HFF-Myc (cell line): ENCODE data around the gene SMURF2.

Experiments
- DNase-seq: peaks from one replicate; pipeline ENCODE4 v3.0.0-alpha.2; 2011; ENCODE audit warnings: low read depth; ENCODE audit errors: extremely low read depth
- H3K4me3 ChIP-seq: replicated peaks from 2 replicates; pipeline ENCODE4 v1.5.1; 2011; ENCODE audit warnings: low read depth, mild to moderate bottlenecking, control low read depth, low read length
- CTCF ChIP-seq: IDR thresholded peaks from 2 replicates; pipeline ENCODE4 v1.5.1; 2012; ENCODE audit warnings: mild to moderate bottlenecking, low read depth, low read length, control low read depth; ENCODE audit errors: missing control alignments

The SMURF2 gene

GRCh38 chr17:64638552-64639203 lies 23.4 kb downstream of the SMURF2 start:
- no peak overlapping the region for H3K4me3 ChIP-seq
- DNase-seq: no peak
- TF ChIP-seq CTCF: no peak

- peak; percentile 73 for DNase-seq
- no peak overlapping the region for H3K4me3 ChIP-seq
- TF ChIP-seq CTCF: no peak
Measured at GRCh38 chr17:64635647-64636305, 26.3 kb downstream of the SMURF2 start.

- no peak for TF ChIP-seq CTCF
- H3K4me3 ChIP-seq: no peak overlapping the region
- no peak for DNase-seq
Measured at GRCh38 chr17:64634218-64634617, 27.9 kb downstream of the SMURF2 start.

- no peak for DNase-seq
- no peak overlapping the region for H3K4me3 ChIP-seq
- no peak for TF ChIP-seq CTCF
Measured at GRCh38 chr17:64632606-64633005, 29.5 kb downstream of the SMURF2 start.

- no peak overlapping the region for H3K4me3 ChIP-seq
- DNase-seq: no peak
- no peak for TF ChIP-seq CTCF
Measured at GRCh38 chr17:64632194-64632593, 29.9 kb downstream of the SMURF2 start.

DNA sequence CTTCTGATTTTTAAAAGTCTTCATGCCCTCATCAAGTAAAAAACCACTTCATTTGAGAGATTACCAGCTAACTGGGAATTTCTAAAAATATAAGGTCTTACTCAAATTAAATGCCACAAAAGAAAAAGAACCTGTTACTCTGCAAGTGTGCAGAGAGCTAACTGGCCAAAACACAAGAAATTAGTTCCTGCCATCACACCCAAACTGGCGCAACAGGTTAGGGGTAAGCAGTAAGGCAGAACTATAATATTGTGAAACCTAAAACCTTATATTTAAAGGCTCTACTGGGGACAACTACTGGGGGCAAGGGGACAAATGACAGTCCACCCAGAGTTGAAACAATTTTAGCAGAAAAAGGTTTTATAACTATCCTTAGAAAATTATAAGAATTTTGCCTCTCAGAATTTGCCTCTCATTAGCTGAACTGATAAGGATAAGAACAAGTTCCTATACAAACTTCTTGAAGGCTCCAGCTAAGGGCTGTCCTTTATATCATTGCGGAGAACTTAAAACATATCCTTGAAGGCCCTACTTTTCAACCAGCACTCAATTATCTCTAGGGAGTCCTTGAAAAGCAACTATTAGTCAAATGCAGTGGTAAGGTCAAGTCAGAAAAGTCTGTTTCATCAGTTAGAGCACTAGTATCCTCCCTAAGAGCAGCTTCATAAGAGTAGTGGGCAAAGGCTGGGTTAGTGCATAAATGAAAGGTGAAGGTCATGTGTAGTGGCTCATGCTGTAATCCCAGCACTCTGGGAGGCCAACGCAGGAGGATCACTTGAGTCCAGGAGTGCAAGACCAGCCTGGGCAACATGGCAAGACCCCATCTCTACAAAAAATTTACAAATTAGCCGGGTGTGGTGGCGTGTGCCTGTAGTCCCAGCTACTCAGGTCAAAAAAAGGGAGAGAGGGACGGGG lies 31.5 kb downstream of the SMURF2 start:
- no peak for DNase-seq
- TF ChIP-seq CTCF: no peak
- H3K4me3 ChIP-seq: no peak overlapping the region
